ENCODE measurements around the gene R3HDML. TPM values are rescaled to one million over a fixed set of nuclear protein-coding genes. Genes with fewer than 3 reads are reported as not detected.

R3HDML gene
- total and polyA plus RNA-seq, 9 of the 15 experiments (the other 6 are each of a cell fraction or from before 2014, with no cell fraction given) = not detected

DNA sequence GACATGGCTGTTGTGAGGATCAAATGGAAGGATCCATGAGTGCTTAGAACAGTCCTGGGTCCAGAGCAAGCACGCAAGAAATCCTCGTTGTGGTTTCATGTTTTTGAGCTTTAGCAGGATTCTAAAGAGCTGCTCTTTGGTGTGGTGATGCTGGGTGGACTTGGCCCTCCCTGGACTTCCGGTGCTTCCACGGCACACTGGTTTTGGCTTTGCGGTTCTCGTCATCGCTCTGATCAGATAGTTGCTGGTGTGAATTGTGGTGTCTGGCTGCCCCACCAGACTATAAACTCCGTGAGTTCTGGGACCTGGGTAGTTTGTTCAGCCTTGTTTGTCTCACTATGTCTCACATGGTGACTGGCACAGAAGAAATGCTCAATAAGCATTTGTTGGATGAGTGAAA lies 21.9 kb downstream of the R3HDML start:
- POLR2A ChIA-PET = interaction anchor here (0.6 to 0.7 kb wide), 2 partner anchors 31 to 356 kb away, joined by 3 to 4 read pairs; partner anchors contain the start of gene CCN5
- BruUV-seq (replicated peaks) = no TSS peak
- in situ Hi-C loops (cut with MboI) = no loop called here
- intact Hi-C loops (cut with micrococcal nuclease) = no loop called here
- Histone ChIP-seq H3K4me2 (ENCODE audit: insufficient read depth, low read length) (no peak overlapping the region), H3K9ac (ENCODE audit: insufficient read depth in 1 of 2, low read depth in 2 of 2, low read length in 2 of 2) (no peak overlapping the region), H3K4me1 (replicated peaks in 1 of 2; ENCODE audit: control insufficient read depth in 2 of 2, insufficient read depth in 2 of 2, low read length in 2 of 2) (peaks cover 0 to 9% of the 10 kb centered on the region in 2 experiments; a peak in 2 of 5 replicates), H3K9me3 (replicated peaks; ENCODE audit: control insufficient read depth, insufficient read depth, low read depth, low read length) (no peaks in the 10 kb centered on the region), H3K4me3 (no peak overlapping the region), H3K36me3 (ENCODE audit: control insufficient read depth, insufficient read depth, low read length) (no peaks in the 10 kb centered on the region), H2AFZ (ENCODE audit: low read depth, low read length) (no peak overlapping the region), H3K9me1 (ENCODE audit: control insufficient read depth, insufficient read depth, low read length) (no peaks in the 10 kb centered on the region), H3K79me2 (ENCODE audit: control insufficient read depth, insufficient read depth, low read length) (no peaks in the 10 kb centered on the region), H4K20me1 (replicated peaks; ENCODE audit: control insufficient read depth, insufficient read depth, low read length) (no peaks in the 10 kb centered on the region; the same call in 1 of the 2 replicates), H3K27ac (ENCODE audit: extremely low read depth, low read depth, low read length) (no peak overlapping the region), H3K27me3 (ENCODE audit: control insufficient read depth in 2 of 2, insufficient read depth in 2 of 2, low read length in 2 of 2) (peaks cover 12 to 30% of the 10 kb centered on the region in 2 experiments)
- CTCF ChIA-PET (ENCODE audit: low intra/inter-chr PET ratio) = no interaction called here
- 3% methylated on average over 8 of the region's 8 CpGs for WGBS (ENCODE audit: insufficient coverage, low coverage, missing lambda C conversion rate)
- ATAC-seq (no peak), FAIRE-seq (no peak), DNase-seq (ENCODE audit: extremely low read depth in 1 of 4, low spot score in 3 of 4) (peak in 1 of 4 experiments; percentile 6)
- TF ChIP-seq RBM14 (IDR thresholded peaks at IDR 0.05; ENCODE audit: borderline replicate concordance, insufficient read depth, low read depth, low read length) (no peak), ZNF316 (IDR thresholded peaks at IDR 0.05) (peak; percentile 38; the same call in 1 of the 2 replicates), GABPA (tag; conservative IDR thresholded peaks at IDR 0.05; ENCODE audit: low read depth) (peak; percentile 6)

- no peaks in the 10 kb centered on the region for H3K9me1 ChIP-seq (ENCODE audit: control insufficient read depth, insufficient read depth, low read length)
- H3K4me1 ChIP-seq (replicated peaks in 1 of 2; ENCODE audit: control insufficient read depth in 2 of 2, insufficient read depth in 2 of 2, low read length in 2 of 2) = peaks cover 0 to 9% of the 10 kb centered on the region in 2 experiments; a peak in 2 of 5 replicates
- DNase-seq (ENCODE audit: extremely low read depth in 1 of 4, low spot score in 3 of 4) (no peak), FAIRE-seq (no peak), ATAC-seq (no peak)
- peaks cover 7 to 28% of the 10 kb centered on the region in 2 experiments for H3K27me3 ChIP-seq (ENCODE audit: control insufficient read depth in 2 of 2, insufficient read depth in 2 of 2, low read length in 2 of 2)
- ChIA-PET POLR2A (interaction anchor here (0.5 to 0.7 kb wide), 2 partner anchors 27 to 126 kb away, joined by 3 read pairs; no protein-coding TSS in a partner anchor), CTCF (ENCODE audit: low intra/inter-chr PET ratio) (no interaction called here)
- no TSS peak for BruUV-seq (replicated peaks)
- no peak overlapping the region for H3K4me3 ChIP-seq
- no peaks in the 10 kb centered on the region for H3K36me3 ChIP-seq (ENCODE audit: control insufficient read depth, insufficient read depth, low read length)
- intact Hi-C loops (cut with micrococcal nuclease) = no loop called here
- no peak overlapping the region for H3K4me2 ChIP-seq (ENCODE audit: insufficient read depth, low read length)
- in situ Hi-C loops (cut with MboI) = no loop called here
- no peak overlapping the region for H3K9ac ChIP-seq (ENCODE audit: insufficient read depth in 1 of 2, low read depth in 2 of 2, low read length in 2 of 2)
- no peak for TF ChIP-seq ZKSCAN1 (IDR thresholded peaks at IDR 0.05; ENCODE audit: low read depth, low read length)
- no peak for TF ChIP-seq GATAD2B (IDR thresholded peaks at IDR 0.05; ENCODE audit: borderline replicate concordance)
- no peak for TF ChIP-seq CSDE1 (IDR thresholded peaks at IDR 0.05)
- TF ChIP-seq TSC22D4 (tag; IDR thresholded peaks at IDR 0.05) = no peak
- no peak for TF ChIP-seq ZNF143 (CRISPR knock-in tag; IDR thresholded peaks at IDR 0.05)
- no peak for TF ChIP-seq ZNF146 (CRISPR knock-in tag; IDR thresholded peaks at IDR 0.05; ENCODE audit: unreplicated experiment)
- TF ChIP-seq ZNF707 (CRISPR knock-in tag; conservative IDR thresholded peaks at IDR 0.05) = no peak
- H3K9me3 ChIP-seq (replicated peaks; ENCODE audit: control insufficient read depth, insufficient read depth, low read depth, low read length) = no peaks in the 10 kb centered on the region
- no peaks in the 10 kb centered on the region for H3K79me2 ChIP-seq (ENCODE audit: control insufficient read depth, insufficient read depth, low read length)
- no peak overlapping the region for H2AFZ ChIP-seq (ENCODE audit: low read depth, low read length)
- no peaks in the 10 kb centered on the region; the same call in 1 of the 2 replicates for H4K20me1 ChIP-seq (replicated peaks; ENCODE audit: control insufficient read depth, insufficient read depth, low read length)
- H3K27ac ChIP-seq (ENCODE audit: extremely low read depth, low read depth, low read length) = no peak overlapping the region
These were observed 23.4 kb downstream of the R3HDML start for GRCh38 chr20:44360221-44360620.

Measured in K562 (cell line).